Stimulated activated CD4-positive, alpha-beta T cell treated with anti-CD3 and anti-CD28 coated beads, Interleukin-1b, Interleukin-23, amount 100 ng/mL, for 1 hour (primary cell): ENCODE measurements around the gene TNFRSF19.
"Not testable (repeated sequence)": the region's sequence is repeated elsewhere in the genome, so short reads cannot be mapped to it uniquely, and the experiment has no call there.

ENCODE experiments used
- DNase-seq, 2 donors: peaks; one replicate each; pipeline ENCODE4 v3.0.0-alpha.2; 2020; ENCODE audit warnings: low read depth in 2 of 2

The TNFRSF19 gene

GRCh38 chr13:23570099-23570920 lies at the start of gene TNFRSF19:
TNFRSF19 (plus strand) TSS chr13:23570412; CDS start chr13:23590184, 19,772 bp downstream.
- DNase-seq: no peak

- not testable (repeated sequence) for DNase-seq
Observed at GRCh38 chr13:23529926-23530325, 40.3 kb upstream of the TNFRSF19 start.

GRCh38 chr13:23531446-23531845 lies 38.8 kb upstream of the TNFRSF19 start:
- DNase-seq: no peak

- no peak for DNase-seq
Observed at GRCh38 chr13:23534090-23534489, 36.1 kb upstream of the TNFRSF19 start.

- DNase-seq: no peak
Observed at GRCh38 chr13:23541221-23541824, 28.9 kb upstream of the TNFRSF19 start.

GRCh38 chr13:23544668-23545067 lies 25.5 kb upstream of the TNFRSF19 start:
- DNase-seq: no peak

- DNase-seq: no peak
Observed at GRCh38 chr13:23547000-23547590, 23.1 kb upstream of the TNFRSF19 start.

- DNase-seq: no peak
Observed at GRCh38 chr13:23549724-23550123, 20.5 kb upstream of the TNFRSF19 start.

- no peak for DNase-seq
Observed at GRCh38 chr13:23550163-23550562, 20.0 kb upstream of the TNFRSF19 start.

GRCh38 chr13:23551213-23552008 lies 18.8 kb upstream of the TNFRSF19 start:
- no peak for DNase-seq

GRCh38 chr13:23552171-23552570 lies 18.0 kb upstream of the TNFRSF19 start:
- no peak for DNase-seq

- DNase-seq: no peak
Observed at GRCh38 chr13:23552661-23553060, 17.6 kb upstream of the TNFRSF19 start.

GRCh38 chr13:23554000-23554399 lies 16.2 kb upstream of the TNFRSF19 start:
- DNase-seq: no peak

- DNase-seq: no peak
Observed at GRCh38 chr13:23557043-23557442, 13.2 kb upstream of the TNFRSF19 start.

GRCh38 chr13:23557733-23558132 lies 12.5 kb upstream of the TNFRSF19 start:
- no peak for DNase-seq

GRCh38 chr13:23558675-23559536 lies 11.3 kb upstream of the TNFRSF19 start:
- no peak for DNase-seq

GRCh38 chr13:23560571-23561089 lies 9.6 kb upstream of the TNFRSF19 start:
- DNase-seq: no peak

GRCh38 chr13:23561261-23561660 lies 9.0 kb upstream of the TNFRSF19 start:
- no peak for DNase-seq

GRCh38 chr13:23563085-23563845 lies 6.9 kb upstream of the TNFRSF19 start:
- no peak for DNase-seq

- no peak for DNase-seq
Observed at GRCh38 chr13:23567906-23568460, 2.2 kb upstream of the TNFRSF19 start.
